Natural killer cell (primary cell): Measurements from ENCODE around the gene RGL2. TPM values are rescaled to one million over a fixed set of nuclear protein-coding genes. Genes with fewer than 3 reads are reported as not detected.

Experiments
- ATAC-seq, 3 donors: fragments of 150-1000 bp in 2 of 3; fragments of 200-7000 bp in 1 of 3; cut with Tn5 transposase; 1 replicate in 1 of 3; 2 replicates in 2 of 3; pipeline ENCODE4 v1.10.0; 2021; ENCODE audit warnings: mild to moderate bottlenecking in 2 of 3, moderate library complexity in 2 of 3
- DNase-seq, 2 donors: peaks; one replicate each; pipeline versions ENCODE4 v3.0.0 to v3.0.0-alpha.2; 2013 to 2021; ENCODE audit warnings: mixed read lengths in 1 of 2
- H3K27ac ChIP-seq: one replicate; pipeline ENCODE4 v1.5.1; 2013; ENCODE audit warnings: mild to moderate bottlenecking, low read length
- H3K27me3 ChIP-seq: one replicate; pipeline ENCODE4 v1.6.1; 2013; ENCODE audit warnings: low read length; ENCODE audit not compliant: control insufficient read depth, insufficient read depth
- H3K36me3 ChIP-seq: one replicate; pipeline ENCODE4 v1.6.1; 2013; ENCODE audit warnings: low read length; ENCODE audit not compliant: control insufficient read depth, insufficient read depth
- H3K4me1 ChIP-seq: one replicate; pipeline ENCODE4 v1.6.1; 2013; ENCODE audit warnings: low read length; ENCODE audit not compliant: control insufficient read depth, insufficient read depth
- H3K4me3 ChIP-seq: one replicate; pipeline ENCODE4 v1.5.1; 2013; ENCODE audit warnings: low read length
- H3K9me3 ChIP-seq: one replicate; pipeline ENCODE4 v1.6.1; 2013; ENCODE audit warnings: low read length; ENCODE audit not compliant: control insufficient read depth, insufficient read depth
- H3K27ac Mint-ChIP-seq, 2 donors: one replicate each; pipeline ENCODE4 v1.8.0; 2022; ENCODE audit warnings: mild to moderate bottlenecking in 2 of 2, mixed read lengths in 2 of 2, moderate library complexity in 1 of 2
- H3K27me3 Mint-ChIP-seq, 2 donors: one replicate each; pipeline ENCODE4 v1.8.0; 2022; ENCODE audit warnings: low read depth in 2 of 2, mixed read lengths in 2 of 2
- H3K36me3 Mint-ChIP-seq: one replicate; pipeline ENCODE4 v1.8.0; 2022; ENCODE audit warnings: mixed read lengths
- H3K4me1 Mint-ChIP-seq, 2 donors: one replicate each; pipeline ENCODE4 v1.8.0; 2022; ENCODE audit warnings: mixed read lengths in 2 of 2
- H3K4me3 Mint-ChIP-seq: one replicate; pipeline ENCODE4 v1.8.0; 2022; ENCODE audit warnings: mild to moderate bottlenecking, moderate library complexity, mixed read lengths
- H3K9me3 Mint-ChIP-seq, 2 donors: one replicate each; pipeline ENCODE4 v1.8.0; 2022; ENCODE audit warnings: mixed read lengths in 2 of 2
- CTCF ChIP-seq: fragments of 200-600 bp; IDR thresholded peaks from one replicate; pipeline ENCODE4 v1.8.0; 2022; ENCODE audit warnings: antibody characterized with exemption
- WGBS: methylation state at CpG from one replicate; pipeline ENCODE4 v1.1.7; 2013; ENCODE audit warnings: missing lambda C conversion rate; ENCODE audit not compliant: insufficient coverage; 5-methylcytosine and 5-hydroxymethylcytosine counted together
- intact Hi-C: fragments of 100-400 bp; cut with micrococcal nuclease; formaldehyde crosslinking; loops from one replicate; pipeline ENCODE4 v1.14.2; 2022
- total RNA-seq, 4 donors: library from RNA; stranded (reverse); fragments of 120-200 nt in 1 of 4; gene quantifications; one replicate each; pipeline versions ENCODE4 v1.2.3 to v1.2.4, GENCODE V29; 2013 to 2022

The RGL2 gene
- total RNA-seq, 3 donors from 2014 or later (not counting 1 experiment from before 2014, with no cell fraction given), result 80.7 to 91.4 (median 84.9) TPM

GRCh38 chr6:33313709-33314514 is 15.2 kb upstream of the RGL2 start, which contains the start of gene TAPBP:
Gene TAPBP, minus strand, starts transcription at chr6:33314078. Its CDS starts 37 bp downstream, at chr6:33314041.
- H3K27ac ChIP-seq, result peak within 1 kb of the TSS; percentile 98
- no peaks in the 10 kb centered on the region for H3K9me3 Mint-ChIP-seq
- H3K4me1 Mint-ChIP-seq, result peaks cover 40 to 74% of the 10 kb centered on the region in 2 donors
- DNase-seq, result peak; percentile 84 to 96
- peak; percentile 56 to 73 (median 68) for ATAC-seq
- peak within 1 kb of the TSS; percentile 91 for H3K4me3 ChIP-seq
- peaks cover 10% of the 10 kb centered on the region for H3K36me3 Mint-ChIP-seq
- no peak for TF ChIP-seq CTCF
- WGBS, result under 1% methylated on average over 43 of the region's 47 CpGs
- H3K27ac Mint-ChIP-seq, result peak within 1 kb of the TSS; percentile 98 to 99
- no peaks in the 10 kb centered on the region for H3K27me3 Mint-ChIP-seq
- H3K9me3 ChIP-seq, result no peaks in the 10 kb centered on the region
- no peaks in the 10 kb centered on the region for H3K27me3 ChIP-seq
- H3K4me3 Mint-ChIP-seq, result peak within 1 kb of the TSS; percentile 96
- H3K36me3 ChIP-seq, result peaks cover 17% of the 10 kb centered on the region
- H3K4me1 ChIP-seq, result peaks cover 59% of the 10 kb centered on the region
- intact Hi-C loops, result loop anchor here (1.0 to 2.0 kb wide), 4 partner anchors 15 to 105 kb away; partner anchors contain the start of genes B3GALT4, CUTA, KIFC1 and RGL2

- peak overlapping the region; percentile 98 to 99 for H3K27ac Mint-ChIP-seq
- peaks cover 16% of the 10 kb centered on the region for H3K36me3 ChIP-seq
- no peaks in the 10 kb centered on the region for H3K9me3 Mint-ChIP-seq
- peak overlapping the region; percentile 96 for H3K4me3 Mint-ChIP-seq
- intact Hi-C loops, result loop anchor here (2.0 kb wide), 2 partner anchors 14 to 106 kb away; partner anchors contain the start of genes CUTA and RGL2
- DNase-seq (peak; percentile 52 to 63), ATAC-seq (peak in 2 of 3 donors; percentile 1 to 2)
- peaks cover 52% of the 10 kb centered on the region for H3K4me1 ChIP-seq
- no peaks in the 10 kb centered on the region for H3K9me3 ChIP-seq
- TF ChIP-seq CTCF, result no peak
- H3K36me3 Mint-ChIP-seq, result peaks cover 3% of the 10 kb centered on the region
- H3K27ac ChIP-seq, result peak overlapping the region; percentile 98
- peaks cover 38 to 74% of the 10 kb centered on the region in 2 donors for H3K4me1 Mint-ChIP-seq
- under 1% methylated on average over 33 of the region's 33 CpGs for WGBS
- no peaks in the 10 kb centered on the region for H3K27me3 Mint-ChIP-seq
- H3K27me3 ChIP-seq, result no peaks in the 10 kb centered on the region
- peak overlapping the region; percentile 91 for H3K4me3 ChIP-seq
Observed at GRCh38 chr6:33313105-33313708, 14.5 kb upstream of the RGL2 start.

- Histone ChIP-seq H3K36me3 (peaks cover 19% of the 10 kb centered on the region), H3K27ac (peak overlapping the region; percentile 98), H3K9me3 (no peaks in the 10 kb centered on the region), H3K27me3 (no peaks in the 10 kb centered on the region), H3K4me3 (peak overlapping the region; percentile 91), H3K4me1 (peaks cover 48% of the 10 kb centered on the region)
- peaks cover 33 to 68% of the 10 kb centered on the region in 2 donors for H3K4me1 Mint-ChIP-seq
- no peaks in the 10 kb centered on the region for H3K9me3 Mint-ChIP-seq
- peak overlapping the region; percentile 98 to 99 for H3K27ac Mint-ChIP-seq
- H3K4me3 Mint-ChIP-seq, result peak overlapping the region; percentile 96
- DNase-seq, result peak; percentile 75 to 96
- 12% methylated on average over 27 of the region's 29 CpGs for WGBS
- intact Hi-C loops, result loop anchor here (2.0 kb wide), 2 partner anchors 14 to 106 kb away; partner anchors contain the start of genes CUTA and RGL2
- peak; percentile 46 to 69 (median 49) for ATAC-seq
- TF ChIP-seq CTCF, result no peak
- no peaks in the 10 kb centered on the region for H3K36me3 Mint-ChIP-seq
- H3K27me3 Mint-ChIP-seq, result no peaks in the 10 kb centered on the region
Observed at GRCh38 chr6:33312361-33313104, 13.8 kb upstream of the RGL2 start.
